Stimulated activated CD8-positive, alpha-beta memory T cell treated with anti-CD3 and anti-CD28 coated beads, Interleukin-15, amount 100 ng/mL, for 48 hours (primary cell): ENCODE measurements around the gene ZNF831.

Source experiments
- DNase-seq, 2 donors: peaks; one replicate each; pipeline ENCODE4 v3.0.0-alpha.2; 2020; ENCODE audit warnings: low read depth in 2 of 2

Gene ZNF831

DNA sequence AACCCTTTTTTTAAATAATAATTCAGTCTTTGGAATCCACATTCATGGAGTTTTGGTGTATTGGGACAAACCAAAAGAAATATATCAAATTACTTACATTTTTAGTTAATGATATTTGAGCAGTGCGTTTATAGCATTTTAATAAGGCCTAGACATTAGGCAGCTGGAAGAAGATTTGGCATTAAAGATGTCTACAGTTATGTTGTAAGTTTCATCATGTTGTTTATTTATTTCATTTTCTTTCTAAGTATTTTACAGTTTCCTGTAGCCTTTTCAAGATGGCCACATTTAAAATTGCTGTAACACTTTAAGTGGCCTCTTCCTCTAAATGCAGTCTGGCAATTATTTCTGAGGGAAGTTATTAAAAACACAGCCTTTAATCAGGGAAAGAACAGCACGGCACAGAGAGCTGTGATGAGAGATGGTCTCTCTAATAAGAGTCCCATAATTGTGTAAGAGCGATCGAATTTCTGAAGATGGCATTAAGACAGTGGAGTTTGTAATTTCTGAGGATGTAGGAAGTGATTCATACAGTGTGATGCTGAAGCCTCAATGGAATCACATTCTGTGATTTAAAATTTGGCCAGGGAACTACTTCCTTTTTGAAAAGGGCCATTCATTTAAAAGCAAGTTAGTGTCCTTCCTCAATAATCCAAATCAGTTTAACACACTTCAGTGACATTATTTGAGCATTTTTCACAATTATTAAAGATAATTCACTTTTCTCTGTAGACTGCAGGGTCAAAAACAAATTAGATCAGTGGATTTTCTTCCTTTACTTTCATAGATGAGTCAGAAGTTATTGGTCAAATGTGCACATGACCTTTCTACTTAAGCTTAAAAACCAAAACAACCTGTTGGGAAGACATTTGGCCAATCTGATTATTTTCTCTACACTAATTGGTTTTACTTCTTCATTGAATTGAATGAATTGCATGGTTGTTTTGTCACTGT lies 84.4 kb downstream of the ZNF831 start:
- no peak for DNase-seq

DNA sequence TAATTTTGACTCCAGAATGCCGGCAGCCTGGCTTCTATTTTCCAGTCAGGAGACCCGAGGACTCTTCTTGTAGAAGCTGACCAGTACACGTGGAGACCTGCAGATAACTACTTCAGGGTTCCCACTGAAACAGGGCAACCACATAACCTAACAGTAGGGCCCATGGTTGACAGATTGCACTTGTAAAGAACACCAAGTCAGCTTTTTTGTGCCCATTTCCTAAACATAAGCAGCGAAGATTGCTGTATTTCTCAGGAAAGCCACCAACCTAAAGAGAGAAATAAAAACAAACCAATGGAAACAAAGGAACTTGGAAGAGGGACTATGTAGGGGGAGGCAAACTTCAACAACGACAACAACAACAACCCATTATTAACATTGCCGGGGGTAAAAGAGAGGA lies 86.7 kb downstream of the ZNF831 start:
- no peak for DNase-seq

DNA sequence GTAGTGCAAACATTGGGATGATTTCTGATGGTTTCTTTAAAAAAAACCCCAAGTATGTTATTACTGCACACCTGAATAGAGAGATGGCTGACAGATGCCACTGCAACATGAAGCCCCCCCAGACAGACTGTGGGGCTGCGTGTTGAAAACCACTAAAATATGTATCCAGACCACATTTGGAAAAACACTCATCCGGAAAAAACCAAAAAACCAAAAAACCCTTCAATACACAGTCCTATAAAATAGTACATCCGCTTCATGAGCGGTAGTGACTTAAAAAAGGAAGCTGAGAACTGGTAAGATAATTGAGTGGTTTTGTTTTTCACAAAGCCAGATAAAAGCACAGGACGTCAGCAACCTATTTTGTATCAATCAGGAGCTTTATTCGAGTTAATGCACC lies 89.7 kb downstream of the ZNF831 start:
- no peak for DNase-seq

DNA sequence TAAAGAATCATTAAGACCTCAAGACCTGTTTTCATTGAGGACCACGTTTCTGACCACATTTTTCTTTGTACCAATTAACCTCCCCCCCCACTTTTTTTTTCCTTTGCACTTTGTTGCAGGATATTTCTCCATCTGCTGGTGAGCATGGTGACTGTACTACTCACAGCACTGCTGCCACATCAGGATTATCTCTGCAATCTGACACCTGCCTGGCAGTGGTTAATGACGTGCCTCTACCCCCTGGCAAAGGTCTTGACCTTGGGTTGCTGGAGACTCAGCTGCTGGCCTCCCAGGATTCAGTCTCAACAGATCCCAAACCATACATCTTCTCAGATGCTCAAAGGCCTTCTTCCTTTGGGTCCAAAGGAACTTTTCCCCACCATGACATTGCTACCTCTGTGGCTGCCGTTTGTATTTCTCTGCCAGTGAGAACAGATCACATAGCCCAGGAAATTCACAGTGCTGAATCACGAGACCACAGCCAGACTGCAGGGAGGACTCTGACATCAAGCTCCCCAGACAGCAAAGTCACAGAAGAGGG lies 90.2 kb downstream of the ZNF831 start:
- DNase-seq, result no peak

DNA sequence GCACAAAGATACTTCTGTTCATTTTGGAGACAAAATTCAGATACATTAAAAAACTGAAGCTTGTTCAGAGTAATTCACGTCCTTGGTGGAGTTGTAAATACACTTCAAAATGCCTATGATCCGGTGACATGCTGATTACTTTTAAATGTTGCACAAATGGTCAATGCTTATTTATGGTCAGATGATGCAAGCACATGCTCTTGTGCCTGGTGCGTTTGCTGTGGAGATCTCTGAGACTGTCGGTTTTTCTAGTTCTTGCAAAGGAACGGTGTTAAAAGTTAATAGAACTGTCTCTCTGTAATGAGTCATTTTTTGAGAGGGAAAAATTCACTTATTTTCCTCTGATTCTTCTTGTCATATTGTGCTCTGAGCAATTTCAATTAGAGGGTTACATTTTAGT lies 91.6 kb downstream of the ZNF831 start:
- no peak for DNase-seq

DNA sequence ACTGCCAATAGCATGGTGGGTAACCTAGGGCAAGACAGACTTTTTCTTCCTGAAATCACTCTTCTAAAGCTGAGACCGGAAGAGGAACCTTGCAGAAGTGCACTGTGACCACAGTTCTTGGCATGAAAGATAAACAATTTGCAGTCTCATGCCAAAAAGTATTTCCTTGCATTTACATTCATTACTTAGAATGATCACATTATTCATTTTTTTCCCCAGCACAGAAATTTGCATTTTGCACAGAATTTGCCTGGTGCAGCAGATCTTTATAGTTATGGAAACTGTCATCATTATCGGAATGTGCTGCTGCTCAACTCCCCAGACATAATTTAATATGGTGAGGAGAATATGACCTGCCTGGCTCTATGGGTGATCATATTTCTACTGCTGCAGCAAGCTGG lies 94.6 kb downstream of the ZNF831 start:
- no peak for DNase-seq

DNA sequence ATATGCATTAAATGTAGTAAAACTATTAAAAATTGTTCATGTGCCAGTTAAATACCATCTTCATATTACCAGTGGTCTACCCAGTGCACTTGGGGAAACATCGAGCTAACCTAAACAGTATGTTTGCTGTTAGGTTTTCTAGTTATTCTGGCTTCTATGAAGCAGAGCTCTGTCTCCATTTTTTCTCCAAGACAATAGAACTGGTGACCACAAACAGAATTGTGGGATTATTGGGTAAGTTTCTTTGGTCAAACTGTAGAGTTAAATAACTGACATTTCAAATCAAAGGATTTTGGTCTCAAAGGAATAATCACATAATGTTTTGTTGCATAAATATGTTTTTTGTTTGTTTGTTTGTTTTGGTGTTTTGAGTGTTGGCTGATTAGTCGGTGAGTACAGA lies 96.3 kb downstream of the ZNF831 start:
- DNase-seq, result no peak

DNA sequence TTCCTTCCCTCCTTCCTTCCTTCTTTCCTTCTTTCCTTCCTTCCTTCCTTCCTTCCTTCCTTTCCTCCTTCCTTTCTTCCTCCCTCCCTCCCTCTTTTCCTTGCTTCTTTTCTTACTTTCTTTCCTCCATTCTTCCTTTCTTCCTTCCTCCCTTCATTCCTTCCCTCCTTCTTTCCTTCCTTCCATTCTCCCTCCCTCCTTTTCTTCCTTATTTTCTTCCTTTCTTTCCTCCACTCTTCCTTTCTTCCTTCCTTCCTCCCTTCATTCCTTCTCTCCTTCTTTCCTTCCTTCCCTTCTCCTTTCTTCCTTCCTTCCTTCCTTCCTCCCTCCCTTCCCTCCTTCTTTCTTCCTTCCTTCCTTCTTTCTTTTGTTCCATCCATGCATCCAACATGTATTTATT lies 101.7 kb downstream of the ZNF831 start:
- no peak for DNase-seq

DNA sequence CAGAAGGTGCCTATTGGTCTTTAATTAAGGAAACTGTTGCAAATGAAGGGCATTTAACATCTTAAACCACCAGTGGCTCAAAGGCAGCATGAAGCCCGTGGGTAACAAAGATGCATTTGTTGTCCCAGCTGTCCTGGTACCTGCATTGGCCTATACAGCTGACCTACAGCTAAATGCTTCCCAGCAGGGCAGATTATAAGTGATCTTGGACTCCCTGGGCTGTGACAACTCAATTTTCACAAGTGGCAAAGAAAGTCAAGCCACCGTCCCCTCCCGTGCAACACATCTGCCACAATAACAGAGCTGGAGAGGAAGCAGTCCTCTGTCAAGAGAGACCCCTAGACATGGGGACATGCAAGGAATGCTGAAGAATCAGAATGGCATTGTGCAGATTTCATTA lies 105.2 kb downstream of the ZNF831 start:
- DNase-seq, result no peak

DNA sequence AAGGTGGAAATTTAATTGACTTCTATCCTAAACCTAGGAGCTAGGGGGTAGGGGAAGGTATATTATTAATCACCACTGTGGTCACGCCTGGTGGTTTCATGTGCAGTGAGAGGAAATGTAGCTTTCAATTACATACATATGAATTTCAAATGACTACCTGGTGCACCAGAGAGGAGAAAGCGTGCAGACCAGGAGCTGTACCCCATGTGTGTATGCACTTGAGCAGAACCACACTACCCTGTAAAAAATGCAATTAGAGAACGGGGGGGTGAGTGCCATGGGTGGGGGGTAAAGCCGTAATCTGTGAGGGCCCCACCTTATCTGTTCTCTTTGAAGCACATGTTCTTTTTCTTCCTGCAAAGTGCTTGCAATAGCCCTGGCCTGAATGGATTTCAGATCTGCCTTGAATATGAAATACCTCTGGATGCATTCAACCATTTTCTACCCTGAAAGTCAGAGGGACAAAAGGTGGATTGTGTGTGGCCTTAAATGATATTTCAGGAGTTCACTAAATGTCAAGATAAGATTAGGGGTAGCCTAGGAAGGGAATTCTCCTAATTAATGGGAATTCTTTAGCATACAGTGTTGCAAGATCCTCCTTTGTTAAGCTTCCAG lies 105.9 kb downstream of the ZNF831 start:
- DNase-seq, result no peak

DNA sequence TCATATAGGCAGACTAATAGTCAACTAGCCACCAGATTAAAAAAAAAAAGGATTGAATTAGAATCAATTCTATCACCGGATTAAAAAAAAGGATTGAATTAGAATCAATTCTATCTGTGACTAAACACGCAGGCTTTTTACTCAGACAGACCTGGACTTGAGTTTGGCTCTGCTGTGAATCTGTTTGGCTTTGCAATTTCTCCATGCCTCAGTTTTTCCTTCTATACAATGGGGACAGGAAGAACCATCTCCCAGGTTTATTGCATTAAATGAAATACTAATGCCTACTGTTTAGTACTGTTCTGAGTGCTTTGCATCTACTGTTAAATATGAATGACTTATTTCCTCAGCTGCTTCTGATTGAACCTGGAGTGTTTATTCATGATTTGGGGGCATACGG lies 106.8 kb downstream of the ZNF831 start:
- DNase-seq, result no peak

DNA sequence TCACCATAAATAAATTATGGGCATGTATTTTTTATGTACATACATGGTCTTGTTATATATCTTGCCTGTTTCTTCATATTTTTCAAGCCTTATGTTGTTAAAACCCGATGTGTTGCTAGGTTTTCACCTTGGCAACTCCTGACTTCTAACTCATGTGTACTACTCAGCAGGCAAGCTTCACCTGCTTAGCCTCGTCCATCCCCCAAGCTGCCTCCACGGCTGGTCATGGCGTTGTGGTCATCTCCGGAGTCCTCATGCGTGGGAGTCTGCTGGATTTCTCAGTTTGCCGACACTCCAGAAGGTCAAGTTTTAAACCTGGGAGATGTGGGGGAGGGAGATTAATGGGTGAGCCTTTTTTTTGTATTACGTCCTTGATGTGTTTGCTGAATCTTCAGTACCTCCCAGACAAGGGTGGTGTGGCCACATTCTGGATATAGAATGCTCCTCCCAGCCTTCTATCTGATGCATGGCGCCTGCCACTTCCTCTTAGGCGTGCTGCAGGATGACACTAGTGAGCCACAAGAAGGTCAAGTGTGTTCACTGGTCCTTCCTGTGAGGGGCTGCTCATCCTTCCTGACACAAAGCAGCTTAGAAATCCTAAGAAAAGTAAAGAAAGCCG lies 110.2 kb downstream of the ZNF831 start:
- no peak for DNase-seq

DNA sequence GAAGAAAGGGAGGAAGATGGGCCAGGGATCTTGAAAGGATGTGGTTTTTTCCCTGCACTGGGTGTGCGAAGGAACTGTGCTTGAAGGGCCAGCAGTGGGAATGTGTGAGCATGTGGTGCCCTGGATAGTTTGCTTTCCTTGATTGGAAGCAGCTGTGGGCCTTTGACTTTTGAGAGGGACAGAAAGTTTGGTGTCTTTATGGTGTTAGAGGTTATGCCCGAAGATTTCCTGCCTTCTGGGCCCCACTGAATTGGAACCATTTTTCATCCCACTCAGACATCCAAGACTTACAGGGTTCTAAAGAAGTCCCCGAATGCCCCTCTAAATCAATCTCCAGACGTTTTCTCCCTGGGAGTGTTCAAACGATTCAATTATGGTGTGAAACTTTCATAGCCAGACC lies 113.3 kb downstream of the ZNF831 start:
- DNase-seq, result no peak

DNA sequence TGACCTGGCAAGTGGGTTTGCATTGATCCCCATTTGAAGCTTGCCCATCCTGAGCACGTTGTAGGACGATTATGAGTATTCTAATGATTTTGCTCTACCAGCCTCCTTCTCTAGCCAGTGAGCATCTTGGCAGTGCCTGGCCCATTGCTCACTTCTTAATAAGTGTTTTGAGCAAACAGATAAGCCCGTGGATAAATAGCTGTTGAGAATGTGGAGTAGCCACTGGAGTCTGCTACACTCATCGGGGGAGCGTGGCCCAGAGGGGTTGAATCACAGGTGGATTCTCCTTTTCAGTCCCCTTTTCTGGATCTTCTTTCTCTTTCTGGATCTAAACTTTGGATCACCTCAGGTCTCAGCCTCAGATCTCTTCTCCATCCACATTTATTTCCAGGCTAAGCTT lies 120.8 kb downstream of the ZNF831 start:
- no peak for DNase-seq

DNA sequence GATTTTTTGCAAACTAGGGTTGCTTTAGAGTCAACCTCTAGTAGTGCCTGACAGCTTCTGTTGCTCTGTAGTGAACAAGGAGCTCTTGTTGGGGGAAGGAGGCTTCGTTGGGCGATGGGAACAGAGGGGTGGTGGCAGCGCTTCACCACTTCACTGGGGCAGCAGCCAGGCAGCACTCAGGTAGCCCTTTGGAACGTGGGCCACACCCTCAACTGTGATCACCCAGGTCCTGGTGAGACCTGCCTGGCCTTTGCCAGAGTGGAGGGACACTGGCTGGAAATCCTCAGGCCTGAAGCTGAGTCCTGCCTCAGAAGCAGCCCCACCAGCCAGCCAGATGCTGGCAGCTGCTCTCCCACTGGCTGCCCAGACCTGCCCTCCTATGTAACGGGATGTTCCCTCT lies 126.4 kb downstream of the ZNF831 start:
- no peak for DNase-seq

DNA sequence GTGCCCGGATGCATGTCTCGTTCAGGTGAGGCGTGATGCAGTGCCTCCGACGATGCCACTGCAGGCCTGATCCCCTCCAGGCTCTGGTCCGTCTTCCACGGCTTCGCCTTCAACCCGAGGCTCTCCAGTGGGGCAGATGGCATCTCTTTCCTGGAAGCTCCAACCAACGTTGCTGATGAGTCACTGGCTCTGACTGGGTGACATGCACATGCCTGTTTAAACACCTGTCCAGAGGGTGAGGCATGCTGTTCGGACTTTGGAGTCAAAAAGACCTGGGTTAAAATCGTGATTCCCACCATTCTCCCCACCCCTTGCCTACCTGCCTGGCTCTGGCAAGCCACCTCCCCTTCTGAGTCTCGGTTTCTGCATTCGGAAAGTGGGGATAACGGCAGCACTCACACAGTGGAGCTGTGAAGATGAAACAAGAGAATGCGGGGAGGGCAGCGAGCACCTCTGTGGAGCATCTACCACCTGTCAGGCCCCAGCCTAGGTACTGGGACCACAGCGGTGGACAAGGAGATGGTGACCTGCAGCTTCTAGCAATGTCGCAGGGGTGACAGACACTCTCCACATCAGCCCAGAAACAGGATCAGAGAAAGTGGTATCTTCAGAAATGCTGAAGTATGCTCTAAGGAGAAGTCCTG lies 128.2 kb downstream of the ZNF831 start:
- no peak for DNase-seq

DNA sequence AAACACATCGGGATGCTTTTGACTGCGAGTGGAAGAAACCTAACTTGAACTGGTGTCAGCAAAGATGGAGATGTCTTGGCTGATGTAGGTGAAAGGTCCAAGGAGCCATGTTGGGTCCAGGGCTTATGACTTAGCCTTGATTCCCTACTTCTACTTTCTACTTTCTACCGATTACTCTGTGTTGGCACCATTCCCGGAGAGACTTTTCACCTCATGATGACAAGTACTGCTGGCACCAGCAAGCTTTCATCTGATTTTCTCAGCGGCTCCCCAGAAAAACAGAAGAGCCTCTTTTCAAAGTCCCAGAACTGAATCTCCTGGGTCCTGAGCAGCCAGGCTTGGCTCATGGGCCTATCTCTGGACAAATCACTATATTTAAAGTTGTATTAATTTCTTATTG lies 131.9 kb downstream of the ZNF831 start:
- DNase-seq, result no peak

DNA sequence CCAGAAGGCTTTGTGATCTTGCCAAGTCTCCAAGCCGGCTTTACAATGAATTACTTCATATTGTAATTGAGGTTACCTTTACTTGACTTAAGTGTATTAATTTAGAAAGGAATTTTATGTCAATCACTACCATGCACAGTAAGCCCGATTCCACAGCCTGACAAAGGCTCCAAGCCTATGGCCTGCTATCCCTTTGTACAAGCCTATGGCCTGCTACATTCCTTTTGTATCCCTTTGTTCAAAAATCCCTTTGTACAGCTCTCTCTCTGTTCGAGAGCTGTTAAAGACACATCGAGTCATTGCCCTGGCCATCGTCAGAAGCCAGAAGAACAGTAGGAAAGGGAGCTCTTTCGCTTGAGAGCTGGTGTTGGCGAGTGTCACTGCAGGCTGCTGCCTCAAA lies 134.1 kb downstream of the ZNF831 start:
- no peak for DNase-seq

DNA sequence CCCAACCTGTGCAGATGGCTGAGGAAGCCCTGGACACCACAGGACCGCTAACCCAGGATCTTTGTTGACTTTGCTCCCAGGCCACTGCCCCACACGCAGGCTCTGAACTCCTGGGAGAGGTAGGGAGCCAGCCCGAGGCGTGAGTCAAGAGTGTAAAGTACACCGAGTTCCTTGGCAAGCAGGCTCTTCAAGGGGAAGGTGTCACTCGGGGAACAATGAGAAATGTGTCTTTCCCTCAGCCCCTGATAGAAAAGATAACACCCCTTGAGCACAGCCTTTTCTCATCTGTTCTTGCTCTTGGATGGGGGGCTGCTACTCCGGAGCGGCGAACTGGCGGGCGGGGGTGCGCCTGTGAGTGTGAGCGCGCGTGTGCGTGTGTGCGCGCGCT lies 136.3 kb downstream of the ZNF831 start:
- no peak for DNase-seq

DNA sequence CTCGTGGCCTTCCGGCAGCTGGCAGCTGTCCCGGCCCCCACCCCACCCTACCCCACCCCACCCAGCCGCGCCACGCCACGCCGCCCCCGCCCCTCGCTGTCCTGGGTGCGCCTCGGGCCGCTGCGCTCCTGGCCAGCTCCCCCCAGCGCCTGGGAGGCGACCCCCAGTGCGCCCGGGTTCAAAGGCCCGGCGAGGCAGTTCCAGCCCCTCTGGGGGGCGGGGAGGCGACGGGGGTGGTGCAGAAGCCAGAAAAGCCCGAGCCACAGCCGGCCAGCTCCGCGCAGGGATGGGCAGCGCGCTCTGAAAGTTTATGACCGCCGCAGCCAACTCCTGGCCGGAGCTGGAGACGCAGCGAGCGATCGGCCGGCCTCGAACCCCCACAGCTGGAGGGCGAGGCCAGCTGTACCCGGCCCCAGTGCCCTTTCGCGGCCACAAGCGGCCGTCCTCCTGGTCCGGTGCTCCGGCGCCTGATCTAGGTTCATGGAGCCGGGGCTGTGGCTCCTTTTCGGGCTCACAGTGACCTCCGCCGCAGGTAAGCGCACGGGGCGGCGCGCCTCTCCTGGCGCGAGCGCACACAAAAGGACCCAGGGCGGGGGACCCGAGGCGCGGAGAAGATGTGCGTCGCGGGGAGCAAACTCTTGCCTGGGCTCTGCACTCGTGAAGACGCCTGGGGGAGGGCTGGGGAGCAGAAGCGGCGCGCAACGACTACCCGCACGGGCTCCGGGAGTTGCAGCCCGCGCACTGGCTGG lies 136.9 kb downstream of the ZNF831 start, which contains the start of gene EDN3:
TSS of gene EDN3 (plus strand) at position 279 of the 749 bp plus-strand sequence. CDS start at position 481, 202 bp downstream.
- DNase-seq, result no peak

DNA sequence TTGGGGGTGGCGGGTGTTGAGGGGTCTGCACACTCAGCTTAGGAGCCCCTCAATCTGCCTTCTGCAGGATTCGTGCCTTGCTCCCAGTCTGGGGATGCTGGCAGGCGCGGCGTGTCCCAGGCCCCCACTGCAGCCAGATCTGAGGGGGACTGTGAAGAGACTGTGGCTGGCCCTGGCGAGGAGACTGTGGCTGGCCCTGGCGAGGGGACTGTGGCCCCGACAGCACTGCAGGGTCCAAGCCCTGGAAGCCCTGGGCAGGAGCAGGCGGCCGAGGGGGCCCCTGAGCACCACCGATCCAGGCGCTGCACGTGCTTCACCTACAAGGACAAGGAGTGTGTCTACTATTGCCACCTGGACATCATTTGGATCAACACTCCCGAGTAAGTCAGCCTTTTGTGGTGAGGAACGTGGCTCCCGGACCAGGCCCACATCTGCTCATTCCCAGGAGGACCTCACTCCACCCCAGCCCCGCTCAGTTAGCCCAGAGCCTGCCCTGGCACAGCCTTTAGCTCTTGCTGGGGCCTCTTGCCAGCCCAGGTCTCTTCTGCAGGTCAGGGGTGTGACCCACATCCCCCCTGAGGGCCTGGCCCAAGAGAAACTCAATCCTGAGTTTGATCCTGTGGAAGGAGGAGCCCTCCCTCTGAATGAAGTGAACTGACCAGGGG lies 137.9 kb downstream of the ZNF831 start:
- DNase-seq, result no peak
